DMS53 (cell line): ENCODE data around the gene CCDC148.
"Not testable (repeated sequence)": the region's sequence is repeated elsewhere in the genome, so short reads cannot be mapped to it uniquely, and the experiment has no call there.

Source experiments
- DNase-seq: peaks from one replicate; lab custom pipeline; 2025; lab: John Stamatoyannopoulos, UW

The CCDC148 gene

DNA sequence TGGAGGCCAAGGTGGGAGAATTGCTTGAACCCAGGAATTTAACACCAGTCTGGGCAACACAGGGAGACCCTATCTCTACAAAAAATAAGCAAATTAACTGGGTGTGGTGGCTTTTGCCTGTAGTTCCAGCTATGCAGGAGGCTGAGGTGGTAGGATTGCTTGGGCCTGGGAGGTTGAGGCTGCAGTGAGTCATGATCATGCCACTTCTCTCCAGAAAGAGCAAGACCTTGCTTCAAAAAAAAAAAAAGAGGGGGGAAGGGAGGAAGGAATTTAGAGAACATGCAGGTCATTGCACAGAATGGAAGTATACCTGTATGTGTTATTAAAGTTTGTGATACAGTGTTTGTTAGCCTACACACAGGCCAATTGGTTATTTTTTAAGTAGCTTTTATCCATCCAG, 26.0 kb upstream of the CCDC148 start:
- DNase-seq: no peak

DNA sequence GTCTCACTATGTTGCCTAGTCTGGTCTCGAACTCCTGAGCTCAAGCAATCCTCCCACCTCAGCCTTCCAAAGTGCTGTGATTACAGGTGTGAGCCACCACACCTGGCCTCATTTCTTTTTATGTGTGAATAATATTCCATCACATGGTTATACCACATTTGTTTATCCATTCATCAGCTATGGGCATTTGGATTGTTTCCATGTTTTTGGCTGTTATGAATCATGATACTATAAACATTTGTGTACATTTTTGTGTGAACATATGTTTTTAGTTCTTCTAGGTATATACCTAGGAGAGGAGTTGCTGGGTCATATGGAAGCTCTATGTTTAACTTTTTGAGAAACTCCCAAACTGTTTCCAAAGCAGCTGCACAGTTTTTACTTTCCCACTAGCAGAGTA, 24.6 kb upstream of the CCDC148 start:
- DNase-seq: no peak

DNA sequence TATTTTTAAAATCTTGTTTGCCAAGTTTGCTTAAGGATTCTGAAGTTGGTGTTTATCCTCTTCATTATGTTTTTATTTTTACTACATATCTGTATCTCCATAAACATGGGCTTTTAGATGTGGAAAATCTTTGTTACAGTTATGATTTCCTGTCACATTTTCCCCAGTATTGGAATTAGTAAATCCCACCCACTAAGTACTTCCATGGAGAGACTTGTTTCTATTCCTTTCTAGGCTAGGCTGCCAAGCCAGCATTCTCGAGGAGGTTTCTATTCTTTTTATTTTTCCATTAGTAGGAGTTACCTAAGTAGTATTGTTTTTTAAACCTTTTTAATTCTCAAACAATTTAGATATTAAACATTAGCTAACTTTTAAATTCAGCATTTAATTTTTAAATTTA, 22.3 kb upstream of the CCDC148 start:
- no peak for DNase-seq

DNA sequence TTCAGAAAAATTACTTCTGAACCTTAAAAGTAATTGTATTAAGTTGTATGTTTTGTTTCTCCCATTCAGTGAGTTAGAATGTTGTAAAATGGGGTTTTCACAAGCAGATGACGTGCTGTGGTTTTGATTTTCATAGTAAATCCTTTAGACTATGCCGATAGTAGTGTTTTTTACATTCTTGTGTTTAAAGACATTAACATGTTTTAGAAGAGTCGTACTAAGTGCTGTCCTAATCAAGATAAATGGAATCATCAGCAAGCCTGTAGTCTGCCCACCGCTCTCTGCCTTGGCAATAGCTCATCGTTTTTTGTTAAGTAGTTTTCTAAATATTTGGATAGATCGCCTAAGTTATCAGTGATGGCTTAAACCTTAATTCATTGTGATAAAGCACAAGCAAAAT, 21.7 kb upstream of the CCDC148 start:
- no peak for DNase-seq

DNA sequence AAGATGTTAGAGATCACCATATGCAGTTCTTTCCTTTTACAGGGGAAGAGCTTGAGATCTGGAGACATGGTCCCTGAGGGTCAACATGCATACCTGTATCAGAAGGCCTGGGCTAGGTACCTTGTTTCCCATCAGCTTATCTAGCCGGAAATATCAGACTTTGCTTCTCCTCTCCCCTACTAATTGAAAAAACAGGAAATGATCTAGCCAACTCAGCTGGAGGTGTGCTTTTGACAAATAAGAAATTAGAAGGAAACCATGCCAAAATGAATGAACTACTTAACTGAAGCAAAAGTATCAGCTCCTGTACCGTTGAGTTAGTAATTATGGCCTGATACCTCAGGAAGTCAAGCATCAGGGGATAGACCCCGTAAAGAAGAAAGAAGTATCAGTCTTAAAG, 20.6 kb upstream of the CCDC148 start:
- no peak for DNase-seq

DNA sequence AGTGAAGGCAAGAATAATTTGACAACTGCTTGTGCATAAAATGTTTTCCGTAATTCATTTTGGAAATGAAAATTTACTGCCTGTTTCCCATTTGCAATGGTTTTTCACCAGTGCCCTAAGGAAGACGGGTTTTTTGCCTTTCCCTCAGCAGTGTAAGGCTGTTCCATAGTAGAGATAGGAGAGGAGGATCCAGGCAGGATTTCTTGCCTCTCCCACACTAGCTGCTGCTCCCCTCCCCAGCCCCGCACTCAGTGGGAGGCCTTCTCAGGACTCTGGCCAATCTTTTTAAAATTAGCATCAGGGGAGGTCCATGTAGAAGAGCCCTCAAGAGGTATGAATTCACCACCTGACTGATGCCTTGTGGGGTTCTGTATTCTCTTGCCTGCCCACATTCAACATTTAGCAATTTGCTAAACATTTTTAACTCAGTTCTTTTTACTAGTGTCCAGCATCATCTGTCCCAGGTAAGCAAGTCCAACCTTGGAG, 18.0 kb upstream of the CCDC148 start:
- not testable (repeated sequence) for DNase-seq

DNA sequence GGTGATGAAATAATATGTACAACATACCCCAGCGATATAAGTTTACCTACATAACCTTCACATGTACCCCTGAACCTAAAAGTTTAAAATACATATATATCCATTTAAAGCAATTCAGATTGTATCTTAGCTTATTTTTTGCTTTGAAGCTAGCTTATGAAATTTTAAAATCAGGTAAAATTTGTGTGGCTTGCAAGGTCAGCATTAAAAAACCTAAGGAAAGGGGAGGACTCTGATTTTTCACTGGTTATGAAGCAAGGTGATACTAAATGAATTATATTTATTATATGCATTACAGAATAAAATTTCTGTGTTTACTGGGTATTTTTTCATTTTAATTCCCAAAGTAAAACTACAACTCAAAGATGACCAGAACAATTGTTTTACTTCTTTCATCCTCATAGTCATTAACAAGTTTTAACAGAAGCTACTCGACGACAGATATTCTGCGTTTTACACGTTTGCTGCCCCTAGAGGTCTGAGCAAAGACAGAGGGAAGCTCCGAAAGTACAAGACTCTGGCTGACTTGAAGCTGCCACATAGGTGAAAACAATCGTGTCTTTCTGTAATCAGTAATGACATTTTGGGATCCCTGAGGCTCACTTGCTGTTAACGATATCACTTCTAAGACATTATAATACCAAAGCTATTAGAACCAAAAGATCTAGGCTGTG, 17.3 kb upstream of the CCDC148 start:
- DNase-seq: peak; percentile 10

DNA sequence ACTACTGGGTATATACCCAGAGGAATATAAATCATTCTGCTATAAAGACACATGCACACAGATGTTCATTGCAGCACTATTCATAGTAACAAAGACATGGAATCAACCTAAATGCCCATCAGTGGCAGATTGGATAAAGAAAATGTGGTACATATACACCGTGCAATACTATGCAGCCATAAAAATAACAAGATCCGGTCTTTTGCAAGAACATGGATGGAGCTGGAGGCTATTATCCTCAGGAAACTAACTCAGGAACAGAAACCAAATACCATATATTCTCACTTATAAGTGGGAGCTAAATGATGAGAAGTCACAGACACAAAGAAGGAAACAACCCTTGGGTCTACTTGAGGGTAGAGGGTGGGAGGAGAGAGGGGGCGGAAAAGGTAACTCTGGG, 16.7 kb upstream of the CCDC148 start:
- not testable (repeated sequence) for DNase-seq

DNA sequence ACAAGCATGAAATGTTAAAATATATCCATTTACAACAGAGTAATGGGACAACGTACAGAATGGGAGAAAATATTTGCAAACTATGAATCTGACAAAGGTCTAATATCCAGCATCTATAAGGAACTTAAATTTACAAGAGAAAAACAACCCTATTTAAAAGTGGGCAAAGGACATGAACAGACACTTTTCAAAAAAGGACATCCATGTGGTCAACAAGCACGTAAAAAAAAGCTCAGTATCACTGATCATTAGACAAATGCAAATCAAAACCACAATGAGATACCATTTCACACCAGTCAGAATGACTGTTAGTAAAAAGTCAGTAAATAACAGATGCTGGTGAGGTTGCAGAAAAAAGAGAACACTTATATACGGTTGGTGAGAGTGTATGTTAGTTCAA, 16.3 kb upstream of the CCDC148 start:
- not testable (repeated sequence) for DNase-seq

DNA sequence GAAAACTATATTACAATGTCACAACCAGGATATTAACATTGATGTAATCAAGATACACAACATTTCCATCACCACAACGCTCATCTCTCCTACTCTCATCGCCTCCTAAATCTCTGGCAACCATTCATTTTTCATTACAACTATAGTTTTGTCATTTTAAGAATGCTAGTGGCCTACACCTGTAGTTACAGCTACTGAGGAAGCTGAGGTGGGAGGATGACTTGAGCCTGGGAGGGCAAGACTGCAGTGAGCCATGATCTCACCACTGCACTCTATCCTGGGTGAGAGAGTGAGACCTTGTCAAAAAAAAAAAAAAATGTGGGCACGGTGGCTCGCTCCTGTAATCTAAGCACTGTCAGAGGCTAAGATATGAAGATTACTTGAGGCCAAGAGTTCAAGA, 10.7 kb upstream of the CCDC148 start:
- no peak for DNase-seq

DNA sequence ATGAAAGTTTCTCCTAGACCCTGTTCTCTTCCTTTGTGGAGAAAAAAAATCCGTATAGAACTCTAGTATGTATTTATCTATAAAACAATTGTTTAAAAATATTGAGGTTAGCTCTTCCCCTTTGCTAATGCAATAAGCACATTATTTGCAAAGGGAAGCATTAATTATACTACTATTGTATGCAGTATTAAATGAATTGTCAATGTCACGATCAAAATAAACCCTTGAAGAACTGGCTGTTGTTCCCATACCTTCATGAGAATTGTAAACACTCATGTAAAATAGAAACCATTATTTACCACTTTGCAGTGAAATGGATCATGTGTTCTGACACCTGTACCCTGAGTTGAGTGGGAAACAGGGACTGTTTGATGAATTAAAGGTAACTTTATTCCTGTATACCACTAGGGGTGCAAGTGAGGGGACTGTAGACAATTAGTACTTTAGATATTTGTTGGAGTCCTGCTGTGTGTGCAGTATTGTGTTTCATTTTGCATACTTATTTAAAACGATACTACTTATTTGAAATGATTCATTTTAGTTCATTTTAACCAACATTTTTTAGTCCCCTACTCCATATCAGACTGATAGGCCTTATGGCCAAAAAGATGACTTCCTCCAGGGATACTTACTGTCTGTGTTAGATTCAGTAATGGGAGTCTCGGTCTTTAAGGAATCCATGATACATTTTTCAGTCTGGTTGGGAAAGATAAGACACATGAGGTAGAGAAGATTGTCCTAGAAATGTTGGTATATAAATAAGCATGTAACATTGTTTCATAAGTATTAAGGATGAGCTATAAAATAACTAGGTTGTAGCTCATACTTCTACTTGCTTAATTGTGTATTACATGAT, 8.1 kb upstream of the CCDC148 start:
- DNase-seq: peak; percentile 84

DNA sequence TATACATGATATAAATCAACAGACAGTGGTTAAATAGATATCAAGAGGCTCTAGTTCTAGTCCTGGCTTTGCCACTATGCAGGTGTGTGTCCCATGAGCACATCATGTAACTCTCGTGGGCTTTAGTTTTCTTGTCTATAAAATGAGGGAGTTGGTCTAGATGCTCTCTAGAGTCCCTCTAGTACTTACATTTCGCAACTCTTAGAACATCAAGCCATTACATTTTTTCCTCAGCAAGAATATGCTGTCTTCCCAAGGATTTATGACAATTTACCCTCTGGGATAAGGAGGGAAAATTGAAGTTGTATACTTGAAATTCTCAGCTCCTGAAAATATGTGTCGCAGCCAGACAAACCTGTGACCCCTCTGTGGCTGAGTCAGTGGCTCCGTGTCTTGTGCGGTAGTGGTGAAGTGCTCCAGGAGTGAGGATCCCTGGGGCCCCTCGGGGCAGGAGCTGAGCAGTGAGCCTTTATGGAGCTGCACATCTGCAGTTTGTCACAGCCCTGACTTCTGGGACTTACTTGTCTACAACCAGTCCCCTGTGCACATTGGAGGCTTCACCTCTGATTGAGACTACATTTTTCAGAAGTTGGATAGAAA, 7.0 kb upstream of the CCDC148 start:
- DNase-seq: no peak

DNA sequence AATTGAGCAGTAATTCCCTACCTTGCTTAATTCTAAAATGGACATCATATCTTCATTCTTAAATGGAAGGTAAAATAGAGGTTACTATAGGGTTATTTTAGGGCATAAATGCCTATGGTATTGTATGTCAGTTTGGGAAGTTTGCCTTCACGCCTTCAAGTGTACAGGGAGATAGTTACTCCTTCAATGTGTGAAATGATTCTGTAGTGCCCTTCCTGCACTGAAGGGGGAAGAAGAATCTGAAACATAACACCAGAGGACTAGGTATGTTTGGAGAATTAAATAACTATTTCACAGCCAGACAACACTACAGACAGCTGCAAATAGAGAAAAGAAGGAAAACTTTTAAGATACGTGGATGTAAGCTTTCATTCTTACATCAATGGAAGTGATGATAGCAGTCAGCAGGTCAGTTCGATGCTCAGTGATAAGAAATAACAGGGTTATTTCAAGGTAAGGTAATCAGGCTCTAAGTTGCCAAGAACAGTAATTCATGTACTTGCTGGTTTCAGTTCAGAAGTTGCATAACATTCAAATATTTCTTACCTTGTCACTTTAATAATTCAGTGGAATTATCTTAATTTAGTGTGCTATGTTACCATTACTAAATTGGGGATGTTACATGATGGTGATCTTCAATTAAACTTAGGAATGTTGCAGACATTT, 4.2 kb upstream of the CCDC148 start:
- no peak for DNase-seq

DNA sequence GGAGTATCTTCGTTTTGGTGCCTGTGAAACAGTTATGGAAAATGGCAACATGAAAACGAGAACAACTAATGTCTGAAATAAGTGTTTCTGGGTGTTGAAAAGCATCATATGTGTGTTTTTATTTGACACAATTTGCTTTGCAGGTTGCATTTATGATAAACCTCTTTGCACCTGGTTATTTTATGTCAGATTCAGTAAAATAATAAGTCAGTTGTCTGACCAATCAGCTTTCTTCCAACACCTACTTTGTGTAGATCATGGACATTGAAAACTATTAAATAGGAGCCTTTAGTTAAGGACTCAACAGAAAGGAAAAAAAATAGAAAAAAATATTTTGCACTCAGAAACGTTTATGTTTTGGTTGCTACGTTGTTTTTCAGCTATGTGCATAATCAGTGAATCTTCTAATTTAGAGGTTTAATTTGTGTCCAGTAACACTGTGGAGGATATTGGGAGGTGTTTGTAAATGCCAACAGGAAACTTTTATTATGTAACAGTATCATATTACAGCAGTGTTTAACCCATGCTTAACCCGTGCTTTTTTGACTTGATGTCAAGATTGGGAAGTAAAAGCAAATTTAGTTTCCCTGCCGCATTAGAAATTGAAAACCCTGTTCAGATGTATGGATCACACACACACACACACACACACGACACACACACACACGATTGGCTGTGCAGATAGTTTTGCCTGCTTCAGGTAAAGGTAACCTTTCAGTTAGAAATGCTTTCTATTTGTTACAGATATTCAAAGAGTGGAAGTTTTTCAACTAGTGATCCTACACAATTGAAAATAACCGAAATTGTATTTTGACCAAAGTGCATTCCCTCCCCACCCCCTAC, 2.8 kb upstream of the CCDC148 start:
- peak; percentile 8 for DNase-seq

DNA sequence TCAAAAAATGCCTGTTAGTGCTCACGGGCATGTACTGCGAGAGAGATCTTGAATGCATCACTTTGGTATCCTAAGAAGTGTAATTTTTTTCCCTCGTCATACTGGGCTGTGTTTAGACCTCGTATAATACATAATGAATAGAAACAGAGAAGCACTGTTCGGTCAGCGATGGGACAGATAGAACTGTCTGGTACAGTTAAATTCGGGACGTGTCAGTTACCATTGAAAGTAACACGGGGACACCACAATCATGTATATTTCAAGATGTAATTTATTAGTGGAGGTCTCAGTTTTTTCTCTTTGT, 2.0 kb upstream of the CCDC148 start:
- no peak for DNase-seq

DNA sequence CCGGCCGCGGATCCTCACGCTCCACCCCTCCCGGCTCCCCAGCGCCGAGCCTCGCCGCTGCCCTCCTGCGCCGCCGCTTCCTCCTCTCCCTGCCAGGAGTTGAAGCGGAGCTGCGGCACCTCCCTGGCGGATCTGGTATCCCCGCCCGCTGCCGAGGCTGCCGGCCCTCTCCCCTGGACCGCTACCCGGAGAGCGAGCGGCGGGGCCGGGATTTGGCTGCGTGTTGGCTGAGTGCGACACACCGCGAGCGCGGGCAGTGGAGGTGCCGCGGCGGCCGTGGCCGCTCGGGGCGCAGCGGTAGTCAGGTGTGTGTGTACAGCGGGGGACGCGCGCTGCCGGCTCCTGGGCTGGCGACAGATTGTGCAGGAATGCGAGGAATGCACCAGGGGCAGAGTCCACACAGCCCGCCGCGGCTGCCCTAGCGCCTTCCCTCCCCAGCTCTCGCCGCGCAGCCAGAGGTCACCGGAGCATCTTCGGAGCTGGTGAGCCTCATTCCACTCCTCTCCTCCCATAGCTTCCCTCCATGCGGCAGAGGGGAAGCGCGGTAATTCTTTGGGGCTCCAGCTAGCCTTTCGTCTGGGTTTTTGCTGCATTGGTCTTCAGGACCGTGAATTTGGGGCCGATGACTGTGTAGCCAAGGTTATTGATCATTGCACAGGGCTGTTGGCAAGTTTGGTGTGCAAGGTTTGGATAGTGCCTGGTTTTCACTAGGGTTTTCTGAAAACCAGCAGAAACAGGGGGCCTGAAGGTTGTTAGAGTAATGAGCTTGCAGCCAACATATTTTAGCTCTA, 1.5 kb upstream of the CCDC148 start:
- DNase-seq: peak; percentile 86

DNA sequence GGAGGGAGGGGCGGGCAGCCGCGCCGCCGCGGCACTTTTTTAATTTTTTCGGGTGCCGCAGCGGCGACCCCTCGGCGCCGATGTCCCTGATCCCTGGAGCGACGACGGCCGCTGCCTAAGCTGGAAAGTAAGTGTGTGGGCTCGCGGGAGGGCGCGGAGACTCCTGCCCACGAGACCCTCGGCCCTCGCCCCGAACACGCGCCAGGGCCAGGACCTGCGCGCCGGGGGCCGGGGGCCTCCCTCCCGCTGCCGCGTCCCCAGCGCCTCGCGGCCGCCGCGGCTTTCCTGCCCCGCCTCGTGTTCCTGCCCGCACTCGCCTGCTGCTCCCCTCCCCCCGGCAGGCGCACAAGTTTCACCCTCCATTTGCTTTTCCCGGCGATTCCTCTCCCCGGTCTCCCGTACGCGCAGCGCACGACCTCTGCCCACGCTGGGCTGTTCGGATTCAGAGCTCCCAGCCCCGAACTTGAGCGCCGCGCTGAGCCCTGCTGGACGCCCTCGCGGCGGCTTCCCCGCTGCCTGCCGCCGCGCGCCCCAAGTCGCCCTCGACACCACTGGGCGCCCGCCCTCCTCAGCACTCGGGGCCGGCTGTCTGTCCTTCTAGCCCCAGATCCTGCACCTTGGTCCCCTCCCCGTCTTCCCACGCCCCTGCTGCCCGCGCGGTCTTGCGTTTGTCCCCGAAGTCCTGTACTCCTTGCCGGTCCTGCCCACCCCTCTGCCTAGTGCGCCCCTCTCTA, 706 bp upstream of the CCDC148 start:
- peak; percentile 83 for DNase-seq

DNA sequence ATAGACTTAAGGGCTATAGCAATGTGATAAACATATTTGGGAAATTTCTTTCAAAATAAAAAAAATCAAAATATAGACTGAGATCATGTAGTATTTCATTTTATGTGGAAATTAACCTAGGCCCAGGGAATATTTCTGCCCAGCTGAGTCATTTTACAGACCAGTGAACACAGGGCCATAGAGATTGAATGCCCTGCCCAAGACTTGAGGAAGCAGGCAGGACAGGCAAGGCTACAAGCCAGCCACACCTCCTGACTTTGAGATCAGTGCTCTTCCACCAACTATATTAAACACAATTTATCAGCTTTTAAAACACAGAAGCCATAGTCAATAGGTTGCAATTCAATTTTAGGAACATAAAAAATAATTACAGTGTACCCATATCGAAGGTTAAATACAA, 12.9 kb downstream of the CCDC148 start:
- peak; percentile 8 for DNase-seq

DNA sequence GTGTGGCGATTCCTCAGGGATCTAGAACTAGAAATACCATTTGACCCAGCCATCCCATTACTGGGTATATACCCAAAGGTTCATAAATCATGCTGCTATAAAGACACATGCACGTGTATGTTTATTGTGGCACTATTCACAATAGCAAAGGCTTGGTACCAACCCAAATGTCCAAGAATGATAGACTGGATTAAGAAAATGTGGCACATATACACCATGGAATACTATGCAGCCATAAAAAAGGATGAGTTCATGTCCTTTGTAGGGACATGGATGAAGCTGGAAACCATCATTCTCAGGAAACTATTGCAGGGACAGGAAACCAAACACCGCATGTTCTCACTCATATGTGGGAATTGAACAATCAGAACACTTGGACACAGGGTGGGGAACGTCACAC, 17.5 kb downstream of the CCDC148 start:
- not testable (repeated sequence) for DNase-seq

DNA sequence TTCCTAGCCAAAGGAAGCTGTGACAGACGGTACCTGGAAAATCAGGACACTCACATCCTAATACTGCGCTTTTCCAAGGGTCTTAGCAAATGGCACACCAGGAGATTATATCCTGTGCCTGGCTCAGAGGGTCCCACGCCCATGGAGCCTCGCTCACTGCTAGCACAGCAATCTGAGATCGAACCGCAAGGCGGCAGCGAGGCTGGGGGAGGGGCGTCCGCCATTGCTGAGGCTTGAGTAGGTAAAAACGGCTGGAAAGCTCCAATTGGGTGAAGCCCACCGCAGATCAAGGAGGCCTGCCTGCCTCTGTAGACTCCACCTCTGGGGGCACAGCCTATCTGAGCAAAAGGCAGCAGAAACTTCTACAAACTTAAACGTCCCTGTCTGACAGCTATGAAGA, 22.8 kb downstream of the CCDC148 start:
- not testable (repeated sequence) for DNase-seq
